ENCODE measurements around the gene WDR43.

Gene WDR43

GRCh38 chr2:28909655-28910353 lies 15.3 kb downstream of the WDR43 start:
- DNase-seq (ENCODE audit: low read depth) = no peak

- no peak for DNase-seq (ENCODE audit: low read depth)
Observed at GRCh38 chr2:28915939-28916338, 21.5 kb downstream of the WDR43 start.

GRCh38 chr2:28926847-28927246 lies 32.4 kb downstream of the WDR43 start:
- DNase-seq (ENCODE audit: low read depth) = no peak

- no peak for DNase-seq (ENCODE audit: low read depth)
Observed at GRCh38 chr2:28927469-28927868, 33.0 kb downstream of the WDR43 start.

- DNase-seq (ENCODE audit: low read depth) = no peak
Observed at GRCh38 chr2:28927878-28928277, 33.4 kb downstream of the WDR43 start.

GRCh38 chr2:28929581-28929980 lies 35.1 kb downstream of the WDR43 start:
- no peak for DNase-seq (ENCODE audit: low read depth)

- no peak for DNase-seq (ENCODE audit: low read depth)
Observed at GRCh38 chr2:28930205-28930604, 35.7 kb downstream of the WDR43 start.

GRCh38 chr2:28934769-28935168 lies 40.3 kb downstream of the WDR43 start:
- no peak for DNase-seq (ENCODE audit: low read depth)

- no peak for DNase-seq (ENCODE audit: low read depth)
Observed at GRCh38 chr2:28941008-28941407, 46.5 kb downstream of the WDR43 start.

GRCh38 chr2:28944535-28945248 lies 50.2 kb downstream of the WDR43 start:
- no peak for DNase-seq (ENCODE audit: low read depth)

GRCh38 chr2:28948160-28948559 lies 53.7 kb downstream of the WDR43 start:
- DNase-seq (ENCODE audit: low read depth) = no peak

- DNase-seq (ENCODE audit: low read depth) = no peak
Observed at GRCh38 chr2:28949190-28949589, 54.7 kb downstream of the WDR43 start.

GRCh38 chr2:28949617-28950305 lies 55.3 kb downstream of the WDR43 start:
- no peak for DNase-seq (ENCODE audit: low read depth)

GRCh38 chr2:28950941-28951630 lies 56.6 kb downstream of the WDR43 start:
- no peak for DNase-seq (ENCODE audit: low read depth)

- DNase-seq (ENCODE audit: low read depth) = no peak
Observed at GRCh38 chr2:28951910-28952835, 57.7 kb downstream of the WDR43 start.

GRCh38 chr2:28952836-28953211 lies 58.4 kb downstream of the WDR43 start:
- no peak for DNase-seq (ENCODE audit: low read depth)

GRCh38 chr2:28955467-28955866 lies 61.0 kb downstream of the WDR43 start:
- DNase-seq (ENCODE audit: low read depth) = no peak

- DNase-seq (ENCODE audit: low read depth) = peak; percentile 15
Observed at GRCh38 chr2:28956415-28956826, 62.0 kb downstream of the WDR43 start.

- no peak for DNase-seq (ENCODE audit: low read depth)
Observed at GRCh38 chr2:28956890-28957289, 62.4 kb downstream of the WDR43 start.

- DNase-seq (ENCODE audit: low read depth) = no peak
Observed at GRCh38 chr2:28958689-28959088, 64.2 kb downstream of the WDR43 start.

- no peak for DNase-seq (ENCODE audit: low read depth)
Observed at GRCh38 chr2:28960401-28960800, 65.9 kb downstream of the WDR43 start.

All from stimulated activated CD8-positive, alpha-beta memory T cell treated with anti-CD3 and anti-CD28 coated beads, Interleukin-12 subunit alpha, Interleukin-12 subunit beta, amount 100 ng/mL, for 4 hours (primary cell).